Stomach (tissue), 9 donors: ENCODE data around the gene DNAJB2. TPM values are rescaled to one million over a fixed set of nuclear protein-coding genes. Genes with fewer than 3 reads are reported as not detected.
"Not testable (repeated sequence)": the region's sequence is repeated elsewhere in the genome, so short reads cannot be mapped to it uniquely, and the experiment has no call there.

Experiments
- DNase-seq, 2 donors: peaks; one replicate each; pipeline versions ENCODE4 v3.0.0 to v3.0.0-alpha.2; 2013 to 2019
- H3K27ac ChIP-seq, 5 donors: fragments of 200-600 bp in 4 of 5; sonication (generic) in 4 of 5; one replicate each; pipeline ENCODE4 v1.5.1; 2013 to 2019; ENCODE audit warnings: mild to moderate bottlenecking in 1 of 5, moderate library complexity in 1 of 5
- H3K27me3 ChIP-seq, 3 donors: fragments of 200-600 bp; sonication (generic); one replicate each; pipeline ENCODE4 v1.5.1; 2017 to 2019; ENCODE audit warnings: mixed run types in 1 of 3
- H3K36me3 ChIP-seq, 4 donors: fragments of 200-600 bp; sonication (generic); 1 replicate in 3 of 4; 2 replicates in 1 of 4; pipeline ENCODE4 v1.5.1; 2016 to 2019
- H3K4me1 ChIP-seq, 4 donors: fragments of 200-600 bp; sonication (generic); one replicate each; pipeline ENCODE4 v1.5.1; 2016 to 2019
- H3K4me3 ChIP-seq, 4 donors: fragments of 200-600 bp; sonication (generic) in 3 of 4; one replicate each; pipeline ENCODE4 v1.5.1; 2016 to 2019; ENCODE audit warnings: mild to moderate bottlenecking in 1 of 4
- H3K9me3 ChIP-seq, 4 donors: fragments of 200-600 bp; sonication (generic); one replicate each; pipeline ENCODE4 v1.5.1; 2016 to 2019
- CTCF ChIP-seq, 7 experiments: fragments of 450-650 bp in 4 of 7; fragments of 200-600 bp in 3 of 7; sonication (generic) in 3 of 7; IDR thresholded peaks; one replicate each; pipeline ENCODE4 v1.5.1; 2016 to 2019; ENCODE audit warnings: antibody characterized with exemption in 7 of 7, control low read depth in 2 of 7, mild to moderate bottlenecking in 1 of 7
- EP300 ChIP-seq: sonication (generic); formaldehyde crosslinking; IDR thresholded peaks from one replicate; pipeline ENCODE4 v1.6.1; 2017; ENCODE audit warnings: antibody characterized with exemption
- POLR2A ChIP-seq, 4 donors: fragments of 450-650 bp; IDR thresholded peaks; one replicate each; pipeline ENCODE4 v1.6.1; 2016; ENCODE audit warnings: antibody characterized with exemption in 4 of 4, control low read depth in 2 of 4, mild to moderate bottlenecking in 1 of 4, moderate library complexity in 1 of 4
- POLR2AphosphoS5 ChIP-seq, 3 donors: sonication (generic); formaldehyde crosslinking; IDR thresholded peaks; one replicate each; pipeline ENCODE4 v1.6.1; 2016; ENCODE audit warnings: antibody characterized with exemption in 3 of 3
- WGBS, 5 donors: extraction: QIAGEN DNeasy Blood & Tissue Kit in 3 of 5; methylation state at CpG; one replicate each; pipeline versions ENCODE4 v1.1.5 to v1.1.7; 2013 to 2018; 5-methylcytosine and 5-hydroxymethylcytosine counted together
- intact Hi-C: fragments of 100-400 bp; cut with DNase I; formaldehyde crosslinking; loops from one replicate; pipeline ENCODE4 v1.15.1; 2023; ENCODE audit warnings: low total_unique reads
- polyA plus RNA-seq, 3 donors: library from polyadenylated mRNA; stranded (reverse); fragments of 200-250 nt; gene quantifications; one replicate each; pipeline ENCODE4 v1.2.3, GENCODE V29; 2013
- total RNA-seq, 5 donors: library from RNA; depleted of rRNA; stranded (reverse); fragments of >200 nt; gene quantifications; one replicate each; pipeline versions ENCODE4 v1.1.0 to v1.2.3, GENCODE V29; 2014 to 2016
- donor health status: healthy with polysubstance abuse.
- donor health status: Bipolar disorder and iron deficiency.
- donor health status: healthy.

Gene DNAJB2
- total and polyA plus RNA-seq, 8 donors = 24.4 to 88.8 (median 57.0) TPM

GRCh38 chr2:219308142-219309101 lies 29.3 kb downstream of the DNAJB2 start:
- H3K4me3 ChIP-seq = peak overlapping the region in 1 of 4 donors; percentile 9
- peaks cover 8 to 87% (median 32%) of the 10 kb centered on the region in 3 donors for H3K27me3 ChIP-seq
- WGBS, 5 donors = 5 to 8% (median 7%) methylated on average over 40 to 45 of the region's 45 CpGs
- H3K4me1 ChIP-seq = peaks cover 0 to 16% (median 8%) of the 10 kb centered on the region in 4 donors
- H3K9me3 ChIP-seq = peaks cover 0 to 5% (median 0%) of the 10 kb centered on the region in 4 donors
- peak overlapping the region in 2 of 5 donors; percentile 17 to 37 for H3K27ac ChIP-seq
- TF ChIP-seq EP300 (no peak), POLR2AphosphoS5 (IDR thresholded peaks at IDR 0.05) (no peak), POLR2A (IDR thresholded peaks at IDR 0.05) (no peak), CTCF (IDR thresholded peaks at IDR 0.05) (no peak)
- DNase-seq = peak; percentile 52 to 88
- H3K36me3 ChIP-seq = no peaks in the 10 kb centered on the region
- intact Hi-C loops = loop anchor here (10.0 kb wide), 1 partner anchor 284 kb away; no protein-coding TSS in a partner anchor

DNA sequence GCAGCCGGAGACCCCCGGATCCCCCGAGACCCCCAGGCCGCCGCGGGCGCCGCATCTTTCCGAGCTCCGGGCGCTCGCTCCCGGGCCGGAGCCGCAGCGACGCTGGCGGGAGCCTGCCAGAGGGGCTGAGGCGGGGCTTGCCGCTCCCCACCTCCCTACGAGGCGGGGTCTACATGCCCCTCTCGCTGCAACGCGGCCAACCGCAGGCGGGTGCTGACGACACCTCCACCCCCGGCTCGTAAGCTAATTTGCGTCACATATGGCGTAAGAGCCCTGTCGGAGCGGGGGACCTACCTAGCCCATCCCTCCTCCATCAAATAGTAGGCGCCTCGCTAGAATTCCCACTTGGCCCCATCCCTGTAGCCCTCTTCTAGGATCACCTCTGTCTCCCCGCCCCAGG lies 30.1 kb downstream of the DNAJB2 start, which contains the start of gene PTPRN:
PTPRN (minus strand) TSS at position 124 of the 400 bp plus-strand sequence; CDS start at position 55, 69 bp downstream.
- peak within 1 kb of the TSS in 2 of 4 donors; percentile 13 to 21 for H3K4me3 ChIP-seq
- DNase-seq = peak in 1 of 2 donors; percentile 73
- intact Hi-C loops = loop anchor here (10.0 kb wide), 1 partner anchor 284 kb away; no protein-coding TSS in a partner anchor
- peaks cover 0 to 5% (median 0%) of the 10 kb centered on the region in 4 donors for H3K9me3 ChIP-seq
- WGBS, 5 donors = 5 to 12% (median 8%) methylated on average over 20 to 37 of the region's 37 CpGs
- no peaks in the 10 kb centered on the region for H3K36me3 ChIP-seq
- TF ChIP-seq POLR2A (IDR thresholded peaks at IDR 0.05) = no peak
- no peak for TF ChIP-seq CTCF (IDR thresholded peaks at IDR 0.05)
- no peak for TF ChIP-seq EP300
- TF ChIP-seq POLR2AphosphoS5 (IDR thresholded peaks at IDR 0.05) = no peak
- H3K4me1 ChIP-seq = peaks cover 0 to 16% (median 8%) of the 10 kb centered on the region in 4 donors
- H3K27ac ChIP-seq = peak within 1 kb of the TSS in 2 of 5 donors; percentile 17 to 37
- peaks cover 8 to 80% (median 32%) of the 10 kb centered on the region in 3 donors for H3K27me3 ChIP-seq

- peaks cover 0 to 16% (median 8%) of the 10 kb centered on the region in 4 donors for H3K4me1 ChIP-seq
- H3K36me3 ChIP-seq, intact Hi-C loops, DNase-seq, H3K4me3 ChIP-seq, H3K27ac ChIP-seq, H3K9me3 ChIP-seq: not testable (repeated sequence)
- H3K27me3 ChIP-seq = peaks cover 8 to 53% (median 26%) of the 10 kb centered on the region in 3 donors
- 86 to 94% (median 91%) methylated on average over 28 to 48 of the region's 49 CpGs for WGBS, 5 donors
Observed at GRCh38 chr2:219312683-219313263, 33.6 kb downstream of the DNAJB2 start.

- no peak for TF ChIP-seq EP300
- TF ChIP-seq POLR2AphosphoS5 (IDR thresholded peaks at IDR 0.05) = no peak
- no peak for TF ChIP-seq CTCF (IDR thresholded peaks at IDR 0.05)
- TF ChIP-seq POLR2A (IDR thresholded peaks at IDR 0.05) = no peak
- no peaks in the 10 kb centered on the region for H3K4me1 ChIP-seq
Observed at GRCh38 chr2:219314804-219315468, 35.8 kb downstream of the DNAJB2 start.

More at GRCh38 chr2:219314804-219315468, 35.8 kb downstream of the DNAJB2 start:
- no peaks in the 10 kb centered on the region for H3K36me3 ChIP-seq
- H3K9me3 ChIP-seq = no peaks in the 10 kb centered on the region
- peaks cover 0 to 48% (median 4%) of the 10 kb centered on the region in 3 donors for H3K27me3 ChIP-seq
- no peak overlapping the region for H3K27ac ChIP-seq
- no peak overlapping the region for H3K4me3 ChIP-seq
- intact Hi-C loops = no loop called here
- WGBS, 5 donors = 88 to 94% (median 93%) methylated on average over 16 of the region's 16 CpGs
- DNase-seq = no peak
